HG03066 (cell line): ENCODE data around the gene SCNN1B.
"Not testable (repeated sequence)": the region's sequence is repeated elsewhere in the genome, so short reads cannot be mapped to it uniquely, and the experiment has no call there.

Experiments used
- ATAC-seq: cut with Tn5 transposase; IDR thresholded peaks from one replicate; pipeline ENCODE4 v1.9.1; 2021; ENCODE audit warnings: low read depth; ENCODE audit not compliant: unreplicated experiment

The SCNN1B gene

GRCh38 chr16:23378921-23379320 lies 76.8 kb downstream of the SCNN1B start:
- ATAC-seq = no peak

- no peak for ATAC-seq
Observed at GRCh38 chr16:23379707-23380106, 77.6 kb downstream of the SCNN1B start.

- ATAC-seq = no peak
Observed at GRCh38 chr16:23380501-23380951, 78.4 kb downstream of the SCNN1B start.

- ATAC-seq = not testable (repeated sequence)
Observed at GRCh38 chr16:23381702-23382101, 79.6 kb downstream of the SCNN1B start.

GRCh38 chr16:23382279-23382678 lies 80.2 kb downstream of the SCNN1B start:
- no peak for ATAC-seq

- no peak for ATAC-seq
Observed at GRCh38 chr16:23383881-23384280, 81.8 kb downstream of the SCNN1B start.

- no peak for ATAC-seq
Observed at GRCh38 chr16:23384878-23385277, 82.8 kb downstream of the SCNN1B start.

GRCh38 chr16:23385441-23385840 lies 83.3 kb downstream of the SCNN1B start:
- no peak for ATAC-seq

GRCh38 chr16:23387666-23388065 lies 85.6 kb downstream of the SCNN1B start:
- ATAC-seq = no peak

GRCh38 chr16:23388786-23389185 lies 86.7 kb downstream of the SCNN1B start:
- ATAC-seq = no peak

GRCh38 chr16:23389201-23389600 lies 87.1 kb downstream of the SCNN1B start:
- no peak for ATAC-seq

- not testable (repeated sequence) for ATAC-seq
Observed at GRCh38 chr16:23389936-23390335, 87.8 kb downstream of the SCNN1B start.

- ATAC-seq = no peak
Observed at GRCh38 chr16:23391381-23392222, 89.5 kb downstream of the SCNN1B start.

GRCh38 chr16:23392223-23392600 lies 90.1 kb downstream of the SCNN1B start:
- no peak for ATAC-seq

- ATAC-seq = no peak
Observed at GRCh38 chr16:23394141-23394831, 92.2 kb downstream of the SCNN1B start.

- ATAC-seq = no peak
Observed at GRCh38 chr16:23395732-23396131, 93.6 kb downstream of the SCNN1B start.

GRCh38 chr16:23397464-23397863 lies 95.4 kb downstream of the SCNN1B start:
- no peak for ATAC-seq

- ATAC-seq = no peak
Observed at GRCh38 chr16:23398987-23399805, 97.1 kb downstream of the SCNN1B start.

GRCh38 chr16:23400447-23400846 lies 98.3 kb downstream of the SCNN1B start:
- not testable (repeated sequence) for ATAC-seq

- no peak for ATAC-seq
Observed at GRCh38 chr16:23401139-23401538, 99.0 kb downstream of the SCNN1B start.

- no peak for ATAC-seq
Observed at GRCh38 chr16:23402100-23402499, 100.0 kb downstream of the SCNN1B start.
